ENCODE results near the gene MOK.

DNA sequence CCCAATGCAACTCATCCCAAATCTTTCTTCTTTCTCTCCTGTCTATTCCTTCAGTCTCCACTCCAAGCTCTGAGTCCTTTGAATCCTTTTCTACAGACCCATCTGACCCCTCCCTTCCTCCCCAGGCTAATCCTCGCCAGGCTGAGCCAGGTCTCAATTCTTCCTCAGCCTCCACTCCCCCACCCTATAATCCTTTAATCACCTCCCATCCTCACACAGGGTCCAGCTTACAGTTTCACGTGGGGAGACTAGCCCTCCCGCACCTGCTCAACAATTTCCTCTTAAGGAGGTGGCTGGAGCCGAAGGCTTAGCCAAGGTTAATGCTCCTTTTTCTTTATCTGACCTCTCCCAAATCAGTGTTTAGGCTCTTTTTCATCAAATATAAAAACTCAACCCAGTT lies 63.8 kb downstream of the MOK start:
- TF ChIP-seq, protein P1, sequence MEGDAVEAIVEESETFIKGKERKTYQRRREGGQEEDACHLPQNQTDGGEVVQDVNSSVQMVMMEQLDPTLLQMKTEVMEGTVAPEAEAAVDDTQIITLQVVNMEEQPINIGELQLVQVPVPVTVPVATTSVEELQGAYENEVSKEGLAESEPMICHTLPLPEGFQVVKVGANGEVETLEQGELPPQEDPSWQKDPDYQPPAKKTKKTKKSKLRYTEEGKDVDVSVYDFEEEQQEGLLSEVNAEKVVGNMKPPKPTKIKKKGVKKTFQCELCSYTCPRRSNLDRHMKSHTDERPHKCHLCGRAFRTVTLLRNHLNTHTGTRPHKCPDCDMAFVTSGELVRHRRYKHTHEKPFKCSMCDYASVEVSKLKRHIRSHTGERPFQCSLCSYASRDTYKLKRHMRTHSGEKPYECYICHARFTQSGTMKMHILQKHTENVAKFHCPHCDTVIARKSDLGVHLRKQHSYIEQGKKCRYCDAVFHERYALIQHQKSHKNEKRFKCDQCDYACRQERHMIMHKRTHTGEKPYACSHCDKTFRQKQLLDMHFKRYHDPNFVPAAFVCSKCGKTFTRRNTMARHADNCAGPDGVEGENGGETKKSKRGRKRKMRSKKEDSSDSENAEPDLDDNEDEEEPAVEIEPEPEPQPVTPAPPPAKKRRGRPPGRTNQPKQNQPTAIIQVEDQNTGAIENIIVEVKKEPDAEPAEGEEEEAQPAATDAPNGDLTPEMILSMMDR (IDR thresholded peaks at IDR 0.05; ENCODE audit: low read depth, low read length), result no peak
- TF ChIP-seq EZH2phosphoT487 (IDR thresholded peaks at IDR 0.05; ENCODE audit: low read depth), result no peak

Measured in OCI-LY3 (cell line).